B cell (primary cell): ENCODE results near the gene SWT1. TPM values are rescaled to one million over a fixed set of nuclear protein-coding genes. Genes with fewer than 3 reads are reported as not detected.

Source experiments
- ATAC-seq: fragments of 200-7000 bp; cut with Tn5 transposase; one replicate; pipeline ENCODE4 v1.10.0; 2021; ENCODE audit warnings: low read depth, mild to moderate bottlenecking, moderate number of reproducible peaks, moderate library complexity
- CTCF ChIA-PET: fragments of 350-600 bp; sonication (Branson Sonifier 250); formaldehyde crosslinking; loops from one replicate; lab custom pipeline; 2021; ENCODE audit warnings: antibody characterized with exemption, inconsistent platforms; lab: Charles Lee
- POLR2A ChIA-PET: fragments of 350-600 bp; sonication (Branson Sonifier 250); formaldehyde crosslinking; loops from one replicate; lab custom pipeline; 2021; ENCODE audit warnings: antibody characterized with exemption; lab: Charles Lee
- DNase-seq: peaks from one replicate; pipeline ENCODE4 v3.0.0; 2013
- H2AFZ ChIP-seq: 2 replicates; pipeline ENCODE4 v1.6.1; 2012; ENCODE audit warnings: mild to moderate bottlenecking, low read depth, low read length; ENCODE audit not compliant: insufficient read depth, poor library complexity, severe bottlenecking
- H3K27ac ChIP-seq, 2 donors: 1 replicate in 1 of 2; 2 replicates in 1 of 2; pipeline ENCODE4 v1.5.1; 2012 to 2013; ENCODE audit warnings: low read length in 2 of 2, mild to moderate bottlenecking in 2 of 2, moderate library complexity in 1 of 2
- H3K27me3 ChIP-seq, 4 experiments: fragments of 200-600 bp in 1 of 4; sonication (generic) in 1 of 4; replicated peaks in 1 of 4; 1 replicate in 2 of 4; 2 replicates in 2 of 4; pipeline versions ENCODE4 v1.6.1 to v1.7.0; 2013 to 2016; ENCODE audit warnings: low read length in 3 of 4, mild to moderate bottlenecking in 2 of 4, mixed read lengths in 1 of 4, moderate library complexity in 1 of 4; ENCODE audit not compliant: insufficient read depth in 4 of 4, control insufficient read depth in 3 of 4; ENCODE audit errors: control extremely low read depth in 1 of 4
- H3K36me3 ChIP-seq, 2 experiments: replicated peaks in 1 of 2; 1 replicate in 1 of 2; 2 replicates in 1 of 2; pipeline versions ENCODE4 v1.6.1 to v1.7.1; 2013; ENCODE audit warnings: low read length in 1 of 2; ENCODE audit not compliant: insufficient read depth in 2 of 2, control insufficient read depth in 1 of 2; ENCODE audit errors: control extremely low read depth in 1 of 2, extremely low read depth in 1 of 2
- H3K4me1 ChIP-seq, 2 donors: fragments of 200-600 bp in 1 of 2; sonication (generic) in 1 of 2; 1 replicate in 1 of 2; 2 replicates in 1 of 2; pipeline versions ENCODE4 v1.5.1 to v1.6.1; 2013 to 2017; ENCODE audit warnings: low read length in 2 of 2; ENCODE audit not compliant: control insufficient read depth in 2 of 2, insufficient read depth in 2 of 2
- H3K4me2 ChIP-seq: replicated peaks from 2 replicates; pipeline ENCODE3; 2012; ENCODE audit warnings: mild to moderate bottlenecking, low read depth, low read length; ENCODE audit not compliant: poor library complexity, severe bottlenecking
- H3K4me3 ChIP-seq, 5 experiments: fragments of 200-600 bp in 1 of 5; sonication (generic) in 1 of 5; 1 replicate in 3 of 5; 2 replicates in 2 of 5; pipeline versions ENCODE4 v1.5.1 to v1.7.0; 2011 to 2016; ENCODE audit warnings: low read length in 4 of 5, mild to moderate bottlenecking in 4 of 5, low read depth in 2 of 5, control low read depth in 1 of 5, moderate library complexity in 1 of 5; ENCODE audit not compliant: insufficient read depth in 1 of 5; ENCODE audit errors: control extremely low read depth in 1 of 5, extremely low read depth in 1 of 5
- H3K79me2 ChIP-seq: fragments of 200-600 bp; sonication (generic); one replicate; pipeline ENCODE4 v1.6.0; 2016; ENCODE audit warnings: low read length; ENCODE audit not compliant: control insufficient read depth, insufficient read depth
- H3K9ac ChIP-seq: fragments of 200-600 bp; sonication (generic); 2 replicates; pipeline ENCODE4 v1.6.1; 2017; ENCODE audit warnings: mild to moderate bottlenecking, low read length, moderate library complexity
- H3K9me3 ChIP-seq, 3 donors: one replicate each; pipeline versions ENCODE4 v1.6.1 to v1.7.1; 2013; ENCODE audit warnings: low read length in 2 of 3; ENCODE audit not compliant: control insufficient read depth in 2 of 3, insufficient read depth in 1 of 3; ENCODE audit errors: control extremely low read depth in 1 of 3
- H4K20me1 ChIP-seq: 2 replicates; pipeline ENCODE4 v1.6.0; 2012; ENCODE audit warnings: mild to moderate bottlenecking, low read length; ENCODE audit not compliant: insufficient read depth, control insufficient read depth, poor library complexity, severe bottlenecking
- H3K27ac Mint-ChIP-seq: one replicate; pipeline ENCODE4 v1.8.0; 2021; ENCODE audit warnings: mixed read lengths
- H3K27me3 Mint-ChIP-seq: one replicate; pipeline ENCODE4 v1.8.0; 2021; ENCODE audit warnings: mixed read lengths
- H3K4me1 Mint-ChIP-seq: one replicate; pipeline ENCODE4 v1.8.0; 2021; ENCODE audit warnings: mixed read lengths
- H3K4me3 Mint-ChIP-seq: one replicate; pipeline ENCODE4 v1.8.0; 2021; ENCODE audit warnings: mixed read lengths
- H3K9me3 Mint-ChIP-seq: one replicate; pipeline ENCODE4 v1.8.0; 2022; ENCODE audit warnings: mixed read lengths; ENCODE audit not compliant: insufficient read depth
- EZH2 ChIP-seq: IDR thresholded peaks from 2 replicates; pipeline ENCODE4 v1.6.1; 2012; ENCODE audit warnings: borderline replicate concordance, low read depth, mild to moderate bottlenecking, moderate library complexity, low read length; ENCODE audit not compliant: insufficient read depth, poor library complexity, severe bottlenecking
- WGBS: methylation state at CpG from one replicate; pipeline ENCODE4 v1.1.5; 2013; ENCODE audit warnings: missing lambda C conversion rate; ENCODE audit not compliant: insufficient coverage; 5-methylcytosine and 5-hydroxymethylcytosine counted together
- intact Hi-C: fragments of 100-400 bp; cut with micrococcal nuclease; formaldehyde crosslinking; loops from one replicate; pipeline ENCODE4 v1.10.0; 2022
- polyA plus RNA-seq: library from polyadenylated mRNA; depleted of rRNA; stranded (reverse); fragments of >200 nt; gene quantifications from 2 replicates; pipeline ENCODE4 v1.2.3, GENCODE V29; 2012
- total RNA-seq, 2 donors: library from RNA; stranded (reverse); fragments of 120-200 nt in 1 of 2; gene quantifications; 1 replicate in 1 of 2; 2 replicates in 1 of 2; pipeline versions ENCODE4 v1.2.3 to v1.2.4, GENCODE V29; 2013 to 2022
- TF ChIP-seq, protein P1 (sequence below): fragments of 200-600 bp; IDR thresholded peaks from one replicate; pipeline ENCODE4 v1.8.0; 2022; ENCODE audit warnings: antibody characterized with exemption, mild to moderate bottlenecking

Gene SWT1
- total and polyA plus RNA-seq, 2 donors (not counting 1 experiment from before 2014, with no cell fraction given), result 2.1 to 8.5 TPM

DNA sequence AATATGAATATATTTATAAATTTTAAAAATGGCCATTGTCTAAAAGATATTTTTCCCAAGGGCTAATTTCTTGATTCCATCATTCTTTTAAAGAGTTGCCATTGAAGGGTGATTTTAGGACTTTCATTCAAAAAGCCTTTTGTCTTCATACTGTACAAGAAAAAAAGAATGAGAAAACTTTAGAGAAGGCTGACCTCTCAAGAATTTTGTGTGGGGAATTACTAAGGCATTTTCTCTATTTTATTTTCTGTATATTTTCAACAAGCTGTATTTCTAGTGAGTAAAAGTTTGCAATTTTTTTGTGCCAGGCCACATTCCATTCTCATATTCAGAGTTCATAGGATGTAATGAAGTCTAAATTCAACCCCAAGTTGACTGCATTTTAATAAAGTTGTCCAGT, 110.7 kb downstream of the SWT1 start:
- no peaks in the 10 kb centered on the region for H3K27me3 Mint-ChIP-seq
- no peak overlapping the region for H3K4me3 Mint-ChIP-seq
- Histone ChIP-seq H3K27me3 (no peaks in the 10 kb centered on the region), H3K27ac (no peak overlapping the region), H3K36me3 (no peaks in the 10 kb centered on the region), H3K4me1 (no peaks in the 10 kb centered on the region), H2AFZ (no peak overlapping the region), H3K4me3 (no peak overlapping the region), H3K9ac (no peak overlapping the region), H4K20me1 (no peaks in the 10 kb centered on the region), H3K79me2 (no peaks in the 10 kb centered on the region), H3K9me3 (no peaks in the 10 kb centered on the region), H3K4me2 (no peak overlapping the region)
- no peak for ATAC-seq
- TF ChIP-seq, protein P1, sequence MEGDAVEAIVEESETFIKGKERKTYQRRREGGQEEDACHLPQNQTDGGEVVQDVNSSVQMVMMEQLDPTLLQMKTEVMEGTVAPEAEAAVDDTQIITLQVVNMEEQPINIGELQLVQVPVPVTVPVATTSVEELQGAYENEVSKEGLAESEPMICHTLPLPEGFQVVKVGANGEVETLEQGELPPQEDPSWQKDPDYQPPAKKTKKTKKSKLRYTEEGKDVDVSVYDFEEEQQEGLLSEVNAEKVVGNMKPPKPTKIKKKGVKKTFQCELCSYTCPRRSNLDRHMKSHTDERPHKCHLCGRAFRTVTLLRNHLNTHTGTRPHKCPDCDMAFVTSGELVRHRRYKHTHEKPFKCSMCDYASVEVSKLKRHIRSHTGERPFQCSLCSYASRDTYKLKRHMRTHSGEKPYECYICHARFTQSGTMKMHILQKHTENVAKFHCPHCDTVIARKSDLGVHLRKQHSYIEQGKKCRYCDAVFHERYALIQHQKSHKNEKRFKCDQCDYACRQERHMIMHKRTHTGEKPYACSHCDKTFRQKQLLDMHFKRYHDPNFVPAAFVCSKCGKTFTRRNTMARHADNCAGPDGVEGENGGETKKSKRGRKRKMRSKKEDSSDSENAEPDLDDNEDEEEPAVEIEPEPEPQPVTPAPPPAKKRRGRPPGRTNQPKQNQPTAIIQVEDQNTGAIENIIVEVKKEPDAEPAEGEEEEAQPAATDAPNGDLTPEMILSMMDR, result no peak
- TF ChIP-seq EZH2, result no peak
- ChIA-PET POLR2A (no interaction called here), CTCF (interaction anchor here (1.9 kb wide), 1 partner anchor 413 kb away, joined by 5 read pairs; no protein-coding TSS in a partner anchor)
- no peak overlapping the region for H3K27ac Mint-ChIP-seq
- intact Hi-C loops, result no loop called here
- no peaks in the 10 kb centered on the region for H3K9me3 Mint-ChIP-seq
- no peaks in the 10 kb centered on the region for H3K4me1 Mint-ChIP-seq
- no peak for DNase-seq

DNA sequence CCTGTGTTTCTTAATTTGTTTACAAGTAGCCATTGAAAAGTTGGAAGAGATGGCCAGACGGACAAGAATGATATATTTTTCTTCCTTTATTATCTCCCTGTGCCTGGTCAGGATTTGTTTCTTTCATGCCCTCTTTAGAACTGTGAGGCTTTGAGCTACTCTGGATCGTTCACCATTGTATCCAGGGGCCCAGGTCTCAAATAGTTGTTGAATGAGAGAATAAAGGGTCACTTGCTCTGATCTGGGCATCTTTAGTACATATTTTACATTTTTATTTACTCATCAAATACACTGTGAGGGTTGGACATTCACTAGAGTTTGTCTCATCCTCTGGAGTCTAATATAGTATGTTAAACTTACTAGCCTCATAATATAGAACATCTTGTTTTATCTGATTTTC, 111.4 kb downstream of the SWT1 start:
- CTCF ChIA-PET, result interaction anchor here (1.9 kb wide), 1 partner anchor 412 kb away, joined by 5 read pairs; no protein-coding TSS in a partner anchor

More for the DNA sequence above, 111.4 kb downstream of the SWT1 start:
- H3K4me1 Mint-ChIP-seq, result no peaks in the 10 kb centered on the region
- Histone ChIP-seq H3K4me1 (no peaks in the 10 kb centered on the region), H4K20me1 (no peaks in the 10 kb centered on the region), H2AFZ (no peak overlapping the region), H3K9ac (no peak overlapping the region), H3K9me3 (no peaks in the 10 kb centered on the region), H3K27me3 (no peaks in the 10 kb centered on the region), H3K79me2 (no peaks in the 10 kb centered on the region), H3K36me3 (no peaks in the 10 kb centered on the region), H3K27ac (no peak overlapping the region), H3K4me2 (no peak overlapping the region), H3K4me3 (no peak overlapping the region)
- ATAC-seq, result no peak
- intact Hi-C loops, result no loop called here
- H3K9me3 Mint-ChIP-seq, result no peaks in the 10 kb centered on the region
- DNase-seq, result no peak
- WGBS, result no CpG with 5 or more reads among the region's 2 CpGs
- TF ChIP-seq, protein P1, result no peak
- TF ChIP-seq EZH2, result no peak
- no peak overlapping the region for H3K4me3 Mint-ChIP-seq
- POLR2A ChIA-PET, result no interaction called here
- no peak overlapping the region for H3K27ac Mint-ChIP-seq
- no peaks in the 10 kb centered on the region for H3K27me3 Mint-ChIP-seq
